Type B pancreatic cell (in vitro differentiated cells): ENCODE results near the gene ANO9. TPM values are rescaled to one million over a fixed set of nuclear protein-coding genes. Genes with fewer than 3 reads are reported as not detected.

Source experiments
- DNase-seq: peaks from one replicate; pipeline ENCODE4 v3.0.0; 2021; ENCODE audit warnings: mixed read lengths; ENCODE audit not compliant: unreplicated experiment; ENCODE audit errors: extremely low spot score
- H3K27ac Mint-ChIP-seq: 2 replicates; pipeline ENCODE4 v1.8.0; 2021; ENCODE audit warnings: mild to moderate bottlenecking, mixed read lengths
- H3K27me3 Mint-ChIP-seq: 2 replicates; pipeline ENCODE4 v1.8.0; 2021; ENCODE audit warnings: mixed read lengths
- H3K36me3 Mint-ChIP-seq: 2 replicates; pipeline ENCODE4 v1.8.0; 2021; ENCODE audit warnings: mixed read lengths
- H3K4me1 Mint-ChIP-seq: one replicate; pipeline ENCODE4 v1.8.0; 2021; ENCODE audit warnings: mixed read lengths; ENCODE audit not compliant: unreplicated experiment
- H3K4me3 Mint-ChIP-seq: 2 replicates; pipeline ENCODE4 v1.8.0; 2021; ENCODE audit warnings: mild to moderate bottlenecking, mixed read lengths
- H3K9me3 Mint-ChIP-seq: 2 replicates; pipeline ENCODE4 v1.8.0; 2021; ENCODE audit warnings: mixed read lengths
- CTCF ChIP-seq: fragments of 200-600 bp; sonication (generic); conservative IDR thresholded peaks from 2 replicates; pipeline ENCODE4 v1.5.0; 2021; ENCODE audit warnings: antibody characterized with exemption, mild to moderate bottlenecking
- total RNA-seq: library from RNA; stranded (reverse); gene quantifications from 2 replicates; pipeline ENCODE4 v1.2.1, GENCODE V29; 2021; ENCODE audit warnings: low replicate concordance

The ANO9 gene
- total RNA-seq, 1 donor from 2014 or later, result 25.3 TPM

GRCh38 chr11:464316-464715 lies 22.5 kb upstream of the ANO9 start:
- Mint-ChIP-seq H3K4me3 (no peak overlapping the region), H3K9me3 (peaks cover 3% of the 10 kb centered on the region), H3K27me3 (no peaks in the 10 kb centered on the region), H3K36me3 (peaks cover 11% of the 10 kb centered on the region), H3K4me1 (peaks cover 12% of the 10 kb centered on the region), H3K27ac (no peak overlapping the region)
- DNase-seq, result peak; percentile 65
- no peak for TF ChIP-seq CTCF

GRCh38 chr11:462107-462890 lies 20.5 kb upstream of the ANO9 start:
- peaks cover 15% of the 10 kb centered on the region for H3K36me3 Mint-ChIP-seq
- no peak overlapping the region for H3K4me3 Mint-ChIP-seq
- no peak for TF ChIP-seq CTCF
- H3K9me3 Mint-ChIP-seq, result peaks cover 3% of the 10 kb centered on the region
- peaks cover 7% of the 10 kb centered on the region for H3K4me1 Mint-ChIP-seq
- DNase-seq, result no peak
- H3K27ac Mint-ChIP-seq, result no peak overlapping the region
- no peaks in the 10 kb centered on the region for H3K27me3 Mint-ChIP-seq

GRCh38 chr11:461626-462025 lies 19.8 kb upstream of the ANO9 start:
- no peak for TF ChIP-seq CTCF
- Mint-ChIP-seq H3K4me1 (peaks cover 9% of the 10 kb centered on the region), H3K9me3 (peaks cover 3% of the 10 kb centered on the region), H3K4me3 (no peak overlapping the region), H3K27ac (peak overlapping the region; percentile 99), H3K36me3 (peaks cover 15% of the 10 kb centered on the region), H3K27me3 (no peaks in the 10 kb centered on the region)
- DNase-seq, result no peak

GRCh38 chr11:460331-461199 lies 18.8 kb upstream of the ANO9 start:
- peaks cover 7% of the 10 kb centered on the region for H3K4me1 Mint-ChIP-seq
- TF ChIP-seq CTCF, result no peak
- peaks cover 10% of the 10 kb centered on the region for H3K36me3 Mint-ChIP-seq
- no peaks in the 10 kb centered on the region for H3K27me3 Mint-ChIP-seq
- DNase-seq, result peak; percentile 68
- no peaks in the 10 kb centered on the region for H3K9me3 Mint-ChIP-seq
- peak overlapping the region; percentile 69 for H3K4me3 Mint-ChIP-seq
- H3K27ac Mint-ChIP-seq, result peak overlapping the region; percentile 99

- peak overlapping the region; percentile 99 for H3K27ac Mint-ChIP-seq
- DNase-seq, result no peak
- peaks cover 9% of the 10 kb centered on the region for H3K4me1 Mint-ChIP-seq
- peaks cover 12% of the 10 kb centered on the region for H3K36me3 Mint-ChIP-seq
- no peak for TF ChIP-seq CTCF
- no peaks in the 10 kb centered on the region for H3K27me3 Mint-ChIP-seq
- H3K9me3 Mint-ChIP-seq, result no peaks in the 10 kb centered on the region
- H3K4me3 Mint-ChIP-seq, result no peak overlapping the region
Observed at GRCh38 chr11:459511-460220, 17.9 kb upstream of the ANO9 start.
